ENCODE data around the gene LAMB1.
A peak's percentile ranks its signal among the peaks of the same experiment; 100 is the strongest.

The LAMB1 gene

GRCh38 chr7:108001764-108002725, 916 bp downstream of the LAMB1 start:
- intact Hi-C loops (cut with DNase I), result no loop called here
- DNase-seq, result peak in 26 of 42 donors; percentile 9 to 56 (median 32)

GRCh38 chr7:108000875-108001763, 1.8 kb downstream of the LAMB1 start:
- DNase-seq, result peak in 7 of 42 donors; percentile 7 to 36 (median 18)
- intact Hi-C loops (cut with DNase I), result no loop called here

GRCh38 chr7:107999779-108000560, 3.0 kb downstream of the LAMB1 start:
- DNase-seq, result no peak
- intact Hi-C loops (cut with DNase I), result no loop called here

GRCh38 chr7:107998660-107999480, 4.1 kb downstream of the LAMB1 start:
- intact Hi-C loops (cut with DNase I), result no loop called here
- no peak for DNase-seq

GRCh38 chr7:107998150-107998549, 4.8 kb downstream of the LAMB1 start:
- intact Hi-C loops (cut with DNase I), result no loop called here
- no peak for DNase-seq

- intact Hi-C loops (cut with DNase I), result no loop called here
- DNase-seq, result no peak
These were observed 6.7 kb downstream of the LAMB1 start for GRCh38 chr7:107996072-107996882.

GRCh38 chr7:107995184-107996071, 7.5 kb downstream of the LAMB1 start:
- intact Hi-C loops (cut with DNase I), result no loop called here
- DNase-seq, result no peak

GRCh38 chr7:107994421-107995030, 8.4 kb downstream of the LAMB1 start:
- no peak for DNase-seq
- intact Hi-C loops (cut with DNase I), result no loop called here

GRCh38 chr7:107993891-107994291, 9.1 kb downstream of the LAMB1 start:
- intact Hi-C loops (cut with DNase I), result no loop called here
- DNase-seq, result peak in 26 of 42 donors; percentile 7 to 79 (median 29)

- no peak for DNase-seq
- intact Hi-C loops (cut with DNase I), result no loop called here
These were observed 13.2 kb downstream of the LAMB1 start for GRCh38 chr7:107989618-107990373.

GRCh38 chr7:107982918-107983389, 20.0 kb downstream of the LAMB1 start:
- no peak for DNase-seq
- intact Hi-C loops (cut with DNase I), result no loop called here

- intact Hi-C loops (cut with DNase I), result no loop called here
- no peak for DNase-seq
These were observed 20.7 kb downstream of the LAMB1 start for GRCh38 chr7:107982042-107982840.

GRCh38 chr7:107981466-107981865, 21.5 kb downstream of the LAMB1 start:
- intact Hi-C loops (cut with DNase I), result no loop called here
- no peak for DNase-seq

- intact Hi-C loops (cut with DNase I), result no loop called here
- no peak for DNase-seq
These were observed 22.2 kb downstream of the LAMB1 start for GRCh38 chr7:107980671-107981190.
